HCT116 (cell line): ENCODE results near the gene GPN2.

ENCODE experiments used
- CTCF ChIP-seq, 3 experiments: fragments of 200-600 bp in 1 of 3; sonication (generic) in 1 of 3; IDR thresholded peaks in 2 of 3; conservative IDR thresholded peaks in 1 of 3; 2 replicates each; pipeline ENCODE4 v1.5.1; 2012 to 2017; ENCODE audit warnings: low read depth in 2 of 3, low read length in 2 of 3, antibody characterized with exemption in 1 of 3, borderline replicate concordance in 1 of 3, control low read depth in 1 of 3, mild to moderate bottlenecking in 1 of 3, mixed read lengths in 1 of 3, mixed run types in 1 of 3, moderate library complexity in 1 of 3; ENCODE audit not compliant: insufficient read depth in 1 of 3
- EGR1 ChIP-seq: IDR thresholded peaks from 2 replicates; pipeline ENCODE4 v1.6.1; 2012; ENCODE audit warnings: low read depth
- EZH2phosphoT487 ChIP-seq: fragments of 200-600 bp; IDR thresholded peaks from 2 replicates; pipeline ENCODE4 v1.6.1; 2018; ENCODE audit warnings: antibody characterized with exemption, borderline replicate concordance
- POLR2A ChIP-seq: IDR thresholded peaks from 2 replicates; pipeline ENCODE4 v1.7.0; 2011; ENCODE audit warnings: borderline replicate concordance; ENCODE audit not compliant: insufficient read depth, insufficient read length; ENCODE audit errors: extremely low read depth
- POLR2AphosphoS5 ChIP-seq: IDR thresholded peaks from 2 replicates; pipeline ENCODE4 v1.6.1; 2011; ENCODE audit warnings: mild to moderate bottlenecking, low read depth, low read length, moderate library complexity
- SP1 ChIP-seq: IDR thresholded peaks from 2 replicates; pipeline ENCODE4 v1.6.1; 2012; ENCODE audit warnings: low read depth
- ZNF274 ChIP-seq: fragments of 200-500 bp; sonication (Bioruptor generic); IDR thresholded peaks from 2 replicates; pipeline ENCODE4 v1.6.1; 2014; ENCODE audit warnings: mild to moderate bottlenecking, low read depth, low read length, inconsistent platforms

- TF ChIP-seq POLR2AphosphoS5 = no peak
- no peak for TF ChIP-seq CTCF (IDR thresholded peaks at IDR 0.05 in 2 of 3, conservative IDR thresholded peaks at IDR 0.05 in 1 of 3; ENCODE audit: borderline replicate concordance in 1 of 3, insufficient read depth in 1 of 3, low read depth in 2 of 3, low read length in 2 of 3)
- no peak for TF ChIP-seq SP1
- TF ChIP-seq POLR2A = no peak
- TF ChIP-seq ZNF274 = no peak
- no peak for TF ChIP-seq EGR1
- TF ChIP-seq EZH2phosphoT487 = no peak
Measured at GRCh38 chr1:26828411-26828991, 61.6 kb downstream of the GPN2 start.
